ENCODE results near the gene ZDHHC22. TPM values are rescaled to one million over a fixed set of nuclear protein-coding genes. Genes with fewer than 3 reads are reported as not detected.
A peak's percentile ranks its signal among the peaks of the same experiment; 100 is the strongest.

Gene ZDHHC22
- polyA plus RNA-seq, 3 donors: not detected

GRCh38 chr14:77131871-77132486 is 9.6 kb downstream of the ZDHHC22 start:
- no peak overlapping the region for H3K27ac ChIP-seq (ENCODE audit: low read depth in 1 of 2, low read length in 2 of 2)
- no peaks in the 10 kb centered on the region for H3K9me3 ChIP-seq (replicated peaks in 1 of 2; ENCODE audit: control insufficient read depth in 1 of 2, insufficient read depth in 1 of 2, low read length in 2 of 2)
- H3K36me3 ChIP-seq (replicated peaks in 1 of 2; ENCODE audit: control insufficient read depth in 1 of 2, insufficient read depth in 2 of 2, low read length in 2 of 2): no peaks in the 10 kb centered on the region
- H4K20me1 ChIP-seq (ENCODE audit: insufficient read depth, low read length): no peaks in the 10 kb centered on the region
- WGBS (ENCODE audit: insufficient coverage): 83% methylated on average over 3 of the region's 5 CpGs
- H3K27ac Mint-ChIP-seq: peak overlapping the region in 2 of 7 donors; percentile 8 to 23
- peaks cover 2% of the 10 kb centered on the region for H3K4me1 Mint-ChIP-seq
- no peak overlapping the region for H3K4me3 ChIP-seq (replicated peaks in 1 of 3; ENCODE audit: low read depth in 2 of 3, low read length in 3 of 3)
- H3K27me3 Mint-ChIP-seq (ENCODE audit: low read depth in 3 of 3): peaks cover 53 to 57% (median 55%) of the 10 kb centered on the region in 3 donors
- no peak for DNase-seq
- H3K27me3 ChIP-seq (ENCODE audit: control insufficient read depth in 2 of 2, insufficient read depth in 2 of 2, low read length in 2 of 2): peaks cover 8 to 39% of the 10 kb centered on the region in 2 donors
- no peak overlapping the region for H3K9ac ChIP-seq (ENCODE audit: insufficient read depth, low read length, poor library complexity, severe bottlenecking)
- no peak overlapping the region for H2AFZ ChIP-seq (ENCODE audit: insufficient read depth, low read depth, low read length, poor library complexity, severe bottlenecking)
- no peak overlapping the region for H3K4me3 Mint-ChIP-seq
- H3K9me3 Mint-ChIP-seq: peaks cover 0 to 6% (median 0%) of the 10 kb centered on the region in 7 donors
- no peak overlapping the region for H3K4me2 ChIP-seq (replicated peaks; ENCODE audit: extremely low read depth, low read length, poor library complexity, severe bottlenecking)
- intact Hi-C loops (cut with micrococcal nuclease): no loop called here
- H3K79me2 ChIP-seq (ENCODE audit: insufficient read depth, low read length): no peaks in the 10 kb centered on the region
- no peak for TF ChIP-seq CTCF (IDR thresholded peaks at IDR 0.05)
- no peaks in the 10 kb centered on the region for H3K36me3 Mint-ChIP-seq
- no peaks in the 10 kb centered on the region for H3K4me1 ChIP-seq (ENCODE audit: control insufficient read depth in 1 of 2, insufficient read depth in 2 of 2, low read length in 2 of 2)

- peaks cover 0 to 6% (median 0%) of the 10 kb centered on the region in 7 donors for H3K9me3 Mint-ChIP-seq
These were observed 10.4 kb downstream of the ZDHHC22 start for GRCh38 chr14:77131206-77131605.

More at GRCh38 chr14:77131206-77131605, 10.4 kb downstream of the ZDHHC22 start:
- peaks cover 2% of the 10 kb centered on the region for H3K4me1 Mint-ChIP-seq
- Histone ChIP-seq H3K4me1 (ENCODE audit: control insufficient read depth in 1 of 2, insufficient read depth in 2 of 2, low read length in 2 of 2) (no peaks in the 10 kb centered on the region), H3K9me3 (replicated peaks in 1 of 2; ENCODE audit: control insufficient read depth in 1 of 2, insufficient read depth in 1 of 2, low read length in 2 of 2) (no peaks in the 10 kb centered on the region), H3K27ac (ENCODE audit: low read depth in 1 of 2, low read length in 2 of 2) (no peak overlapping the region), H3K4me2 (replicated peaks; ENCODE audit: extremely low read depth, low read length, poor library complexity, severe bottlenecking) (no peak overlapping the region), H3K4me3 (replicated peaks in 1 of 3; ENCODE audit: low read depth in 2 of 3, low read length in 3 of 3) (no peak overlapping the region), H3K36me3 (replicated peaks in 1 of 2; ENCODE audit: control insufficient read depth in 1 of 2, insufficient read depth in 2 of 2, low read length in 2 of 2) (no peaks in the 10 kb centered on the region), H2AFZ (ENCODE audit: insufficient read depth, low read depth, low read length, poor library complexity, severe bottlenecking) (no peak overlapping the region), H4K20me1 (ENCODE audit: insufficient read depth, low read length) (no peaks in the 10 kb centered on the region), H3K9ac (ENCODE audit: insufficient read depth, low read length, poor library complexity, severe bottlenecking) (no peak overlapping the region), H3K79me2 (ENCODE audit: insufficient read depth, low read length) (no peaks in the 10 kb centered on the region), H3K27me3 (ENCODE audit: control insufficient read depth in 2 of 2, insufficient read depth in 2 of 2, low read length in 2 of 2) (peaks cover 8 to 45% of the 10 kb centered on the region in 2 donors)
- DNase-seq: no peak
- TF ChIP-seq CTCF (IDR thresholded peaks at IDR 0.05): no peak
- intact Hi-C loops (cut with micrococcal nuclease): no loop called here
- H3K27ac Mint-ChIP-seq: no peak overlapping the region
- no peaks in the 10 kb centered on the region for H3K36me3 Mint-ChIP-seq
- H3K4me3 Mint-ChIP-seq: peak overlapping the region in 1 of 2 donors; percentile 6
- peaks cover 54 to 56% (median 55%) of the 10 kb centered on the region in 3 donors for H3K27me3 Mint-ChIP-seq (ENCODE audit: low read depth in 3 of 3)
- WGBS (ENCODE audit: insufficient coverage): 100% methylated on average over 2 of the region's 2 CpGs

All from CD14-positive monocyte (primary cell).